GM19463 (cell line): Measurements from ENCODE around the gene ANO8.

Experiments
- ATAC-seq: cut with Tn5 transposase; IDR thresholded peaks from one replicate; pipeline ENCODE4 v1.9.1; 2021; ENCODE audit warnings: mild to moderate bottlenecking, moderate library complexity; ENCODE audit not compliant: unreplicated experiment

ANO8 gene

DNA sequence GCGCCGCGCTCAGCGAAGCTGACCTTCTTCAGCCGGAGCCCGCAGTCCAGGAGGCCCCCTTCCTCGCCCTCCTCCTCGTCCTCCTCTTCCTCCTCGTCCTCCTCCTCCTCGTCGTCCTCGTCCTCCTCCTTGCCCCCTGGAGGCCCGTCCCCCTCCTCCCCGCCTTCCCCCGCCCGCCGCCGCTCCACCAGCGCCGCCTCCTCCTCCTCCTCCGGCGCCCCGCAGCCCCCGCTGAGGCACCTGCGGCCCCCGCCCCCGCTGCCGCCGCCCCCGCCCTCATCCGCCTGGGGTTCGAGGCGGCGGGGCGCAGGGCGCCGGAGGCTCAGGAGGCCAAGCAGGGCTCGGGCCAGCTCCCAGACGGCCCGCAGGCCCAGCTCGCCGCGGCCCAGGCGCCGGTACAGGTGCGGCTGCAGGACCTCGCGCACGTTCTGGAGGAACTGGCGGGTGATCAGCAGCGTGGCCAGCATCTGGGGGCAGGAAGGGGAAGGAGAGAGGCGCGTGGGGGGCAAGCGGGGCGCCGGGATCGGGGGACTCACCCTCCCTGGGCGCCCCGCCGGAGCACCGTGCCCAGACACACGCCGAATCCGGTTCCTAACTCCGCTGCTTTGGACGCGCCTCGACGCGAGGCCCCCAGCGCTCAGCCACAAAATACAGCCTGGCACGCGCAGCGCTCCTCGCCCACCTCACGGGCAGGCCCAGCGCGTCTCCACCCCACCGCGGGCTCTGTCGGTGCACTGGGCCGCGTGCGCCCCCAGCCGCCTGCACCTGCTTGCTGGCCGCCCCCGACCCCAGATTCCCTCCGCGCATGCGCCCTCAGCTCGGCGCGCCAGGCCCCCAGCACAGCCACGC lies 5.9 kb downstream of the ANO8 start:
- ATAC-seq, result no peak

DNA sequence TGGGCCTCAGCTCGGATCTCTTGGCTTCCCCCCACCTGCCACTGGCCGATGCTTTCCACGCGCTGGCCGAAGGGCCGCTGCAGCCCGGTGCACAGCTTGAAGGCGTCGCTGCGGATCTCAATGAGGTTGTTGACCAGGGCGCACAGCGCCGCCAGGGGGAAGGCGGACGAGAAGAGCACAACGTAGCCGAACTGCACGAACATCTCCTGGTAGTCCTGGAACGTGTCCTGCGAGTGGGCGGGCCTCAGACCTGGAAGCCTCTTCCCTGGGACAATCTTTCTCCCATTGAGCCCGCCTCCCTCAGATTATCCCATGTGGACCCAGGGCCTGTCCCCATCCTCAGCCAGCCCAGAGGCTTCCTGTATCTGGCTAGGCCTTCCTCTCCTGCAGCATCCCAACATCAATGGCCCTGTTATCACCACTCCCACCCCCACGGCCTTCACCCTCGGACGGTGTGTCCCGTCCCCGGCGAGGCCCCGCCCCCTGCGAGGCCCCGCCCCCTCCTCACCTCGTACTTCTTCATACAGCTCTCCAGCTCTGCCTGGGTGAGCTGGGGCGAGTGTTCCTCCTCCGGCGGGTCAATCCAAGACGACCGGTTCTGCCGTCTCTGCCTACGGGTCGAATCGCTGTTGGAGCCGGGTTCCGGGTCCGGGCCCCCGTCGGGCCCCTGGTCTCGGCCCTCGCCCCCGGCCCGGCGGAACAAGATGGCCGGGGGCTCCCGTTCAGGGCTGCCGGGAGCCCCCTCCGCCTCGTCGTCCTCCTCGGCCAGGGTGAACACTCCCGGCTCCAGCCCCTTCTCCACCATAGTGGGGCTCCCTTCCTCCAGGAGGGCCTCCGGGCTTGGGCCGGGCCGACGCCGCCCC lies 6.8 kb downstream of the ANO8 start:
- ATAC-seq, result no peak

DNA sequence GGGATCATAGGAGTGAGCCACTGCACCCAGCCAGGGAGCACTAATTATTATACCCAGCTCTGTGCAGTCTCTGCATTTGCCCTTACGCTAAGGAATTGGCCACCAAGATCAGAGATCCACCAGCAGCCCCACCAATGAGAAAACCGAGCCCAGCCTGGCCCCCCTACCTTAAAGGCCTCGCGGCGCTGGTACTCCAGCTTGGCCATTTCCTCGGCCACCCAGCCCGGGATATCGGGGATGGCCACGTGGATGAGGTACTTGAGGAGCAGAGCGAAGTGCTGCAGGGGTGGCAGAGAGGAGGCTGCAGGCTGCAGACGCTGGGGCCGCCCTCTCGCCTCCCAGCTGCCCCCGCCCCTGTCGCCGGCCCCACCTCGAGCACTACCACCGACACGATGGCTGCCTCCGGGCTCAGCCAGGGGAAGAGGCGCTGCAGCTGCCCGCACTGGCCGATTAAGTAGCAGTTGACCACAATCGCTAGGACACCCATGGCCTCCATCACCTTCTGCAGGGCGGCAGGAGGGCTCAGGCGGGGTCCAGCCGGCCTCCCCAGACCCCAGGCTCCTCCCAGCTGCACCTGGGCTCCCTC lies 7.5 kb downstream of the ANO8 start:
- no peak for ATAC-seq

DNA sequence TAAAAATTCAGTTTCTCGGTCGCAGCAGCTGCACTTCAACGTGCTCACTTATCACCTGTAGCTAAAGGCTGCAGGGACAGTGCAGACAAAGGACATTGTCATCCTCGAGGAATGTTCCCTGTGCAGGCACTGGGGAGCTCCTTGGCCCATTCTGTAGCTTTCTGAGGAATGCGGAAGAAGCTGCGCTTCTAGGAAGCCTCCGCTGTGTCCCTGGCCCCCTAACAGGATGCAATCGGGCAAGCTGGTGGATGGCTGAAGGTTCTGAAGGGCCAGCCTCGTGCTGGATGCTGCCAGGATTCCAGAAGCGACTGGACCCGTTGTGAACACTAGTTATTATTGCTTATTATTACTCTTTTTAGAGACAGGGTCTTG lies 8.1 kb downstream of the ANO8 start:
- ATAC-seq, result no peak

DNA sequence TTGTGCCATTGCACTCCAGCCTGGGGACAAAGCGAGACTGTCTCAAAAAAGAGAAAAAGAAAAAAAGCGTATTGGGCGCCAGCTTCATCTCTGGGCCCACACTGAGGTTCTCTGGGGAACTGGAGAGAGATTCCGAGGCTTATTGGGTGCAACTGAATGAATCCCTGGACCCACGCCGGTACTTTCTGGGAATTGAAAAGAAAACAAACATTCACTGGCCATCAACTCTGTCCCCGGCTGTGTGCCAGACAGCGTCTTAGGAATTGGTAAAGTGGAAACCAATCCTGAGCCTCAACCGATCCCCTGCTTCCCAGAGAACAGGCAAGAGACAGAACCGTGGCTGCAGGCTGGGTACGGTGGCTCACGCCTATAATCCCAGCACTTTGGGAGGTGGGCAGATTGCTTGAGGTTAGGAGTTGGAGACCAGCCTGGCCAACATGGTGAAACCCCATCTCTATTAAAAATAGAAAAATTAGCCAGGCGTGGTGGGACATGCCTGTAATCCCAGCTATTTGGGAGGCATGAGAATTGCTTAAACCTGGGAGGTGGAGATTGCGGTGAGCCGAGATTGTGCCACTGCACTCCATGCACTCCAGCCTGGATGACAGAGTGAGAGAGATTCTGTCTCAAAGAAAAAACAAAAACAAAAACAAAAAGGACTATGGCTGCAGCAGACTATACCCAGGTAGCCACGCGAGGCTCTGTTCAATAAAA lies 8.6 kb downstream of the ANO8 start:
- no peak for ATAC-seq

DNA sequence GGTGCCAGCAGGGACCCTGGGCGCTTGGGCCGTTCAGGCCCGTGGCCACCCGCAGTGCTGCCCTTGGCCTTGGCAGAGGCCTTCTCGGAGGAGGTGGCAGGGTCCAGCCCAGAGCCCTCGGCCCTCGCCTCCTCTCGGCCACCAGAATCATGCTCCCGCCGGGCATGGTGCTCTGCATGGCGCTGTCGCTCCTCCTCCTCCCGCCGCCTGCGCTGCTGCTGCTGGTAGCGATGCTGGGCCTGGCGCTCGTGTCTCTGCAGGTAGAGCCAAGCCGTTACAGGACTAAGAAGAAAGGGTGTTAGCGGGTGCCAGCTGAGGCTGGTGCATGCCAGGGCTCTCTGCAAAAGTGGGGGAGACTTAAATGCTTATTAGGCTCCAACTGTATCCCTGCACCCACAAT lies 9.5 kb downstream of the ANO8 start:
- ATAC-seq, result no peak

DNA sequence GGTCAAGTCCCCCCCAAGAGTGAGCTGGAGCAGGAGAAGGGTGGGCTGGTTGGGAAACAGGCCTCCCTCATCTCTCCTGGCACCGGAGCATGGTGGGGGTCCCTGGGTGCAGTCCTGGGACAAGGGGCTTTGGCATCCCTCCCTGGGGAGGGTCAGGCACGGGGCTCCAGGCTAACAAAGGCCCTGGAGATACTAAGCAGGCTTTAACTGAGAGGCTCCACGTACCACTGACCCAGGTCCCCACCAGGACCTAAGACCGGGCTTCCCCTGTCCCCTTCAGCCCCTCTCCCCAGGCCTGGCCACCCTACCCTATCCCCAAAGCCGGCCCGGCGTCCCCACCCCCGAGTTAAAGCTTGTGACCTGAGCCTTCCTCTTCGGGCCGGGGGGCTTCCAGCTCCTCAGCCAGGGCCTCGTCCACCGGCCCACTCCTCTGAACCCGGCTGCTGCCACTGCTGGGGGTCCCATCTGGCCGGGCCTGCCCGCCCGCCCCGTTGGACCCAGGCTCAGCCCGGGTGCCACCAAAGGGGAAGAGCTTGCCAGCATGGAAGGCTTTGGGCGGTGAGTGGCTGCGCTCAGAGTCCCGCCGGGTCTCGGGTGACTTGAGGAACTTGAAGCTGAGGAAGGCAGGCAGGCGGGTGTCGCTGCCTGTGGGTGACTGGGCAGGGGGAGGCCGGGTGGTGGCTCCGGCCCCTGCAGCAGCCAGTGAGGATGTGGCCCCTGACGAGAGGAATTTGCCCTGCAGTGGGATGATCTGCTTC lies 10.1 kb downstream of the ANO8 start:
- ATAC-seq, result no peak

DNA sequence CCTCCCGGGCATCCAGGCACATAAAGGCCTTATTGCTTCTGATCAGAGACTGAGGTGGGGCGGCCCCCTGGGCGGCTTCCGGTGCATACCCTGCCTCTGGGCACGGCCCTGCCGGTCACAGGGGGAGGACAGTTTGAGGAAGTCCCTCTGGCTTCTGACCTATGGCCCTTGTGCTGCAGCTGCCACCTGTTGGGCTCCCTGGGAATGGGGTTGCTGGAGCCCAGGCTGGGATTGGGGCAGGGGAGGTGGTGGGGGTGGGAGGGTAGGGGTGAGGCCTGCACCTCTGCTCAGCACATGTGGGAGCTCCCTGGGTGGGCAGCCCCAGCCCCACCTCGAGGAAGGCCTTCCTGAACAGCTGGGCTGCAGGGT lies 10.7 kb downstream of the ANO8 start:
- ATAC-seq, result no peak

DNA sequence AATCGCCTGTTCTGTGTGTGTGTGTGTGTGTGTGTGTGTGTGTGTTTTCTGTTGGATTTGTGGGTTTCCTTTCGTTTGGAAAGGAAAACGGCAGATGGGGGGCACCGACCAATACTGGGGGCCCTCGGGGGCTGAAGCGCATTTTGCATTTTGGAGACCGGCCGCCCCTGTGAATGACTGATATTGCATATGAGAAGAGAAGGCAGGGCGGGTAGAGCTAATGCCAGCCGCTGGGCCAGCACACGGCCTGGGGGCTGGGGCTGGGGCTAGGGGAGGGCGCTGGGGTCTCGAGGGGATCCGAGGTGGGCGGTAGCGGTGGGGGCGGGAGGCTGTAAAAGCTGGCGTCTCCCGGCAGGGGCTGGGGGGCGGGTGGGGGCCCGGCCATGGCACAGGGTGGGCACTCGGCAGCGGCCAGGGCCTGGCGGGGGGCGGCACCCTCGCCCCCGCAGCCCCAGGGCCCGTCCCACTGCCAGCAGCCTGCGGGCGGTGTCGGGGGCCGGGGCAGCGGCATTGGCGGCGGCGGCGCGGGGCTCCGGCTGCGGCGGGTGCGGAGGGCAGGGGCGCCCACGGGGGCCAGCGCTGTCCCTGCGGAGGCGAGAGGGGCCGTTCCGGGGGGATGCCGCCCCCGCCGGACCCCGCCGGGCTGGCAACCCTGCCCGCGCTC lies 11.2 kb downstream of the ANO8 start:
- no peak for ATAC-seq

DNA sequence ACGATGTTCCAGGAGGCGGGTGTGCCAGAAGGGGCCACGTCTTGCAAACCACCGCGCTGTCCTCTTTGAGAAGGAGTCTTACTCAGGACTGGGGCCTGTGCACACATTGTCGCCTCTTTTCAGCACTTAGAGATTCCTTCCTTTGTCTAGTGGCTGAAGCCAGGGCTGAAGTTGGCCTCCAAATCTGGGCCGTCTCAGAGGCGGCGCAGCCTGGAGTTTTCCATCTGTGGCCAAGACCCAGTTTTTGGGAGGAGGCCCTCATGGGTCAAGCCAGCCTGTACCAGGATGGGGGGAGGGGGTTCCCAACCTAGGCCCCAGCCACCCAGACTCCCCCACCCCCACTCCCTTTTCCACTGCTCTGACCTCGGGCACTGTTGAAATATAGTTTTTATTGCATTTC lies 11.8 kb downstream of the ANO8 start:
- no peak for ATAC-seq

DNA sequence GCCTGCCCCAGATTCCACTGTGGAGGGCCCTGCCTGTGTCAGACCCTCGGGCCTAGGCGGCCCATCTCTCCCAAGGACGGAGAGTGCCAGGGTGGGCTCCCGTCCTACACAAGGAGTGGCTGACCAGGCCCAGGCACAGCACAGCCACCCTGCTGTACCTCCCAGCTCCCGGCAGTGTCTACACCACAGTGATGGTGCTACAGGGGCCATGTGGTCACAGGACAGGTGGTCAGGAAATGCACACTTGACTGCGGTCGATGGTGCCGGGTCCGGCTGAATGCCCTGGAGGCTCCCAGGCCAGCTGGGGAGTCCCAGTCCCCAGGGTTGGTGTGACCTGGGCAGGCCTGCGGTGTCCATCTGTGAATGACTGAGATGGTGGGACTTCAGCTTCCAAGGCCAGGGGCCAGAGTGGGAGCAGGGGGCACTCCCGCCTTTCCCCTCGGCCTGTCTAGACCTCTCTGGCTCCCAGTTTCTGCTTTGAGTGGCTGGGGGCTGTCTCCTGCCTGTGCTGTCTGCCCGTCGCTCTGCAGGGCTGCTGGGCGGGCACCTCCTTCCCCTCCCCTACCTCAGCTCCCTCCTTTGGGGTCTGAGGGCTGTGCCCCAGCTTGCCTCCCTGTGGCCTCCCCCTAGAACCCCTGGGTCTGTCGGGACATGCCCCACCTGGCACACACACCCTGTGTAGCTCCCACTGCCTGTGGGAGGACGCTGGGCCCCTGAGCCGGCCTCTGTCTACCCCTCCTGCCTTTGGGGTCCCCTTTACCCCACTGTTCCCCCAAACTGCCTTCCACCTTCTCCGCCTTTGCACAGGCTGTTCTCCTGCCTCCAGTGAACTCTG lies 12.8 kb downstream of the ANO8 start:
- no peak for ATAC-seq

DNA sequence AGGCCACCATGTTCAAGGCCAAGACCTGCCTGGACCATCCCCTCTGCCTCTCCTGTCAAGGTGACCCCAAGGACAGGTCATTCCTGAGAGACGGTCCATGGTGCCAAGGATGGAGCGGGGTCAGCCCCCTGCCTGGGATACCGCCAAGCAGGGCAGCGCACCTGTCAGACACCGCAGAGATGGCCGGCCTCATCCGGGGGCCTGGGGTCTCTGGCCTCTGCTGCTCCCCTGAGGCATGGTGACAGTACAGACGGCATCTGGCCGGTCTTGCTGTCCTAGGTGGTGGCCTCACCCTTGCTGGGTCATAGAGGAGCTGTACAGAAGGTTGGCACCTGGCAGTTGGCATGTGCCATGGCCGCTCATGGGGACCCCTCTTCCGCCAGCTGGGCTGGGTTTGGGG lies 14.2 kb downstream of the ANO8 start:
- ATAC-seq, result no peak

DNA sequence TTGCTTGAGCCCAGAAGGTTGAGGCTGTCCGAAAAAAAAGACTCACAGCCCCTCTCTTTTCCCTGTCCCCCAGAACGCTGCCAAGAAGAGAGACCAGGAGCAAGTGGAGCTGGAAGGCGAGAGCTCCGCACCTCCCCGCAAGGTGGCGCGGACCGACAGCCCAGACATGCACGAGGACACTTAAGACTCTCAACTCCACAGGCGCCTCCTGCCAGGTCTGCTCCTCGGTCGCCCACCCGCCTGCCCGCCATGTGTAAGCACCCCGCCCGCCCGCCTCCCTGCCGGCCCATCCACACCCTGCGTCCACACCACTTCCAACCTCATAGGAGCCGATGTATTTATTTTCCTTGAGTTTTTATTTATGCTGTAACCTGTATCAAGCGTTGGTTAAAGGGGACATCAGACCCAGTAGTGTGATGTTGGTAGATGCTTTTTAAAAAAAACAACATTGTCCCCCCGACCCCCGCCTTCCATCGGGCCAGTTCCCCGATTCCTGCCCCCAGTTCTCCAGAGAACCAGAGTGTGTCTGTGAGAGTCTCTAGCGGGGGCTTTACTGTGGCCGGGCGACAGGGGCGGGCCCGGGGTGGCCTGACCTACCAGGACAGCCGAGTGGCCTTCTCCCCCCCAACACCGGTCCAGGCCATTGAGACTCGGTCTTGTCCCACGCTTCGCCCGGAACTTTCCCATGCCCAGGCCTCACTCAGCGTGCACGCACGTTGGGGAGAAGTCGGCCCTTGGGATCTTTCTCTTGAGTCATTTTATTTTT lies 15.0 kb downstream of the ANO8 start:
- no peak for ATAC-seq

DNA sequence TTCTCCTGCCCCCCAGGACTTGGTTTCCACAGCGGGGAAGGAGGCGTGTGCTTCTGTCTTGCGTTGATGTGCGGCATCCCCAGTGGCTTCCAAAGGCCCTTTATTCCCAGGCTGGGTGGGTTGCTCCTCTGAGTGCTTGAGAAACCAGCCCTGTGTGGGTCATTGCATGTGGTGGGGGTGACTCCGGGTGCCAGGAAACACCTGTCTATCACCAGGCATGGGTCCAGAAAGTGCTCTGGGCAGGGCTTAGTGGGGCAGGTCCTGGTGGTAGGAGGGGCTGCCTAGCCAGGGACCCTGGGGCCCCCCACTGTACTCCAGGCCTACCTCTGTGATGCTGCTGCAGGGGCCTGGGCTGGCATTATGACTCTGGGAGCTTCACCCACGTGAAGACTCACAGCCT lies 15.7 kb downstream of the ANO8 start:
- ATAC-seq, result no peak

DNA sequence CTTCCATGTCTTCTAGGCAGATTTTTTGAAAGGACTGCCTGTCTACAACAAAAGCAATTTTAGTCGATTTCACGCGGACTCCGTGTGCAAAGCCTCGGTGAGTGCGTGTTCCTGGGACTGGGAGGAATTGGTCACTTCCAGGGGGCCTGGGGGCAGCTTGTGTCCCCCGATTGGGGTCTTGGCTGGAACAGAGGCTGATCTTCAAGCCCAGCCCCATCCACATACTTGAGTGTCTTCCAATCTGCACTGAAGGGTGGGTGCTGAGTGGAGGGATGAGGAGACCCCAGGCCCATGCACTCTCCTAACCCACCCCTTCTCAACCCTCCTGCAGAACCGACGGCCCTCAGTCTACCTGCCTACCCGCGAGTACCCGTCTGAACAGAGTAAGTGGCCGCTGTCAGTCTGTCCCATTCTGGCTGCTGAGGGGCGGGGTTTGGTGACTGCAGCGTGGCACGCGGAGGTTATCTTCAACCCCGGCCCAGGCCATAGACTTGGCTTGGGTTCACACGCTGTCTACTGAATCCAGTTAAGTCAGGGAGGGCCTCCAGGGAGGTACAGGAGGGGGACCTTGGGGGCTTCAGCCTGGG lies 20.6 kb downstream of the ANO8 start:
- no peak for ATAC-seq

DNA sequence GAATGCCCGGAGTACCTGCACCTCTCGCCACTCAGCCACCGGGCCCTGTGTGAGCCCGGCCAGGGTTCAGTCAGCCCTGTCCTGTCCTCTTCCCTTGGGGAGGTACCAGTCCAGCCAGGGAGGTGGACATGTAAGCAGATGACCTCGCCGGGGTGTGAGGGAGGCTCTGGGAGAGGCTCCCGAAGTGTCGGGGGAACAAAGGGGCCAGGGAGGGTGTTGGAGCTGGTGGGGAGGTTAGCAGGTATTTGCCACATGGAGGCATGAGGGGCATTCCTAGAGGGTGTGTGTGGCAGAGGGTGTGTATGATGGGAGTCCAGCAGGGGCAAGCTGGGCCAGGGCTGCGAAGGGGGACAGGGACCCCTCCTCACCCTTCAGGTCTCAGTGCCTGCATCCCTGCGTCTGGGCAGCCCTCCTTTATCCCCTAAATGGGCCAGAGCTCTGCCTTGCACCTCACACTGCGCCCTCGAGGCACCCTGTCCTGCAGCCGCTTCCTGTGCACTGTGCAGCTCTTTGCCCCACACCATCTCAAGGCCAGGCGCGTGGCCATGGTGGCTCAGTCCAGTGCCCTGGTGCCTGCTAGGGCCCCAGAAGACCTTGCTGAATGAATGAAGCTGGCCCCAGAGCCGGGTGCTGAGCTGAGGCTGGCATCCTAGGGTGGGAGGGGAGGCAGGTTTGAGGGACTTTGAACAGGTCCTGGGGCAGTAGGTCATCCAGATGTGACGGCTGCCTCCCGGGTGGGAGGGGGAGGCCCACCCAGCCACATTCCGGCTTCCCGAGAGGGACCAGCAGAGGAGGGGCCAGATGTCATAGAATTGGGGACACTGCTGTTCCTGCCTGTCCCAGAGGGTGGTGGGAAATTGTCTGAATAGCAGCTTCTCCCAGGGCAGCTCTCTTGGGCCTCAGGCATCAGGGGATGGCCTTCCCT lies 22.2 kb downstream of the ANO8 start:
- ATAC-seq, result no peak
